Measurements from ENCODE around the gene LGALS9.

GRCh38 chr17:27668488-27668823 lies 37.5 kb downstream of the LGALS9 start:
- no peak for TF ChIP-seq CTCF (conservative IDR thresholded peaks at IDR 0.05; ENCODE audit: low read depth in 2 of 2)
- TF ChIP-seq EZH2phosphoT487 (IDR thresholded peaks at IDR 0.05; ENCODE audit: unreplicated experiment) = no peak
- no peak for TF ChIP-seq EZH2 (IDR thresholded peaks at IDR 0.05; ENCODE audit: low read depth, unreplicated experiment)
- no peak for TF ChIP-seq CREB1 (CRISPR knock-in tag; IDR thresholded peaks at IDR 0.05; ENCODE audit: low read depth)
- no peak for TF ChIP-seq REST (IDR thresholded peaks at IDR 0.05; ENCODE audit: unreplicated experiment)
- TF ChIP-seq JUNB (IDR thresholded peaks at IDR 0.05; ENCODE audit: unreplicated experiment) = no peak
- no peak for TF ChIP-seq POLR2AphosphoS5 (IDR thresholded peaks at IDR 0.05; ENCODE audit: low read depth)
- no peak for TF ChIP-seq ZNF114 (CRISPR knock-in tag; IDR thresholded peaks at IDR 0.05)
- TF ChIP-seq NANOG (IDR thresholded peaks at IDR 0.05; ENCODE audit: borderline replicate concordance) = no peak
- TF ChIP-seq ZNF462 (CRISPR knock-in tag; IDR thresholded peaks at IDR 0.05) = no peak
- no peak for TF ChIP-seq ZNF331 (CRISPR knock-in tag; IDR thresholded peaks at IDR 0.05; ENCODE audit: low read depth)
- TF ChIP-seq ETS1 (IDR thresholded peaks at IDR 0.05) = no peak
- TF ChIP-seq STAT1 (IDR thresholded peaks at IDR 0.05; ENCODE audit: unreplicated experiment) = no peak
